Fibroblast of skin of right biceps (primary cell): ENCODE measurements around the gene USP40.

ENCODE experiments used
- DNase-seq: peaks from one replicate; pipeline ENCODE4 v3.0.0-alpha.2; 2013

Gene USP40

DNA sequence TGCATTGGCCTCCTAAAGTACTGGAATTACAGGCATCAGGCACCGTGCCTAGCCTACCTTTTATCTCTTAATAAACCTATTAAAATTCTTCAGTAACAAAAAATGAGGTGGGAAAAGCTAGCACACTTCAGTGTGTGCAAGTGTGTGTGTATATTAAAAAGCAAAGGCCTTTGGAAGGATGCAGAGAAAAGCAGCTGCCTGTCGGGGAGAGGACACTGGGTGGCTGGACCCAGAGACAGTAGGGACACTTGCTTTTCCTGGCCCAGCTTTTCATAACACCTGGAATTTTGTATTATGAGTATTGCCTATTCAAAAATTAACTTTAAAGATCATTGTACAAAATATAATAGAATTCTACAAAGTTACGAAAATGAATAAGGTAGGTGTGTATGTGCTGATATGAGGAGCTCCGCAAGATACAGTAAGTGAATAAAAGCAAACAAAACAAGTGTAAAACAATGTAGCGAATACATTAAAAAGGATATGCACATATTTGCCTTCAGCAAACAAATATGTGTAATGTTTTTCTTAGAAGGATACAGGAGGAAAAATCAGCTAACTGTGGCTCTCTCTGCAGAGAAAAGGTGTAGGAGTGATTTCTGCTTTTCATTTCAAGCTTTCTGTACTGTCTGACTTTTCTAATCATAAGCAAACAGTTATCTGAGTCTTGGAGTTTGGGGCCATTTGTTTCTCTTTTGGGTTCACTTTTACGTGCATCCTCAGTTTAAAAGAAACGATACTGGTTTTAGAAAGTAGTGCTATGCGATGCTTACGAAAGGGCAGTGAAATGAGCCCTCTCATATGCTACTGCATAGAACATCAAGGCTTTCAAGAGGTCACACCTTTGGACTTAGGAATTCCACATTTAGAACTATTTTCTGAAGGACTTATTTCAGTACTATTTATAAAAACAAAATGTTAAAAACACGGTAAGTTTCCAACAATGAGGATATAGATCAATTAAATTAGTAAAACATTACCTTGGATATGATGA, 70.8 kb downstream of the USP40 start:
- DNase-seq, result no peak

DNA sequence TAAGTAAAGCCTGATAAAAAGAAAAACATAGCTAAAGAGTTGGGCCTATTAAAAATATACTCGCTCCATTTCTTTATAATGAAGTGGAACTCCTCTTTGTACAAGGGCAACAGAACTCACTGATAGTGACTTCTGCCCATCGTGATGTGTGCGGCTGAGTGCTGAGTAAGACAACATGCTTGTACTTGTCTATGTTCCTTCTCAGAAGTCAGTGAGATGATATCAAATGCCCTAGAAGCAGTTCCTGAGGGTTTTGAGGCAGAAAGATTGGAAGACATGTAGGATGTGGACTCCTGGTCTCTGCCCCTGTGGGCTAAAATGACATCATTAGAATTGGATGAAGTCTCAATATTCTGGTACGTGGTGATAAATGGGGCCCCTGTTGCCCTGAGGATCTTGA, 73.8 kb downstream of the USP40 start:
- DNase-seq, result no peak

DNA sequence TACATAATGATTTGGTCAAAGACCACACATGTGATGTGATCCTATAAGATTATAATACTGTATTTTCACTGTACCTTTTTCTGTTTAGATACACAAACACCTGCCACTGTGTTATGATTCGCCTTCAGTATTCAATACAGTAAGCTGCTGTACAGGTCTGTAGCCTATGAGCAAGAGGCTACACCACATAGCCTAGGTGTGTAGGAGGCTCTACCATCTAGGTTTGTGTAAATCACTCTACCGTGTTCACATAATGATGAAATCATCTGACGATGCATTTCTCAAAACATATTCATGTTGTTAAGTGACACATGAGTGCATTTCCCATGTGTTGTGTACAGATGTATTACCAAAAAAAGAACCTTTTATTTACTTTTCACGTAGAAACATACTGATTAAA, 74.5 kb downstream of the USP40 start:
- no peak for DNase-seq

DNA sequence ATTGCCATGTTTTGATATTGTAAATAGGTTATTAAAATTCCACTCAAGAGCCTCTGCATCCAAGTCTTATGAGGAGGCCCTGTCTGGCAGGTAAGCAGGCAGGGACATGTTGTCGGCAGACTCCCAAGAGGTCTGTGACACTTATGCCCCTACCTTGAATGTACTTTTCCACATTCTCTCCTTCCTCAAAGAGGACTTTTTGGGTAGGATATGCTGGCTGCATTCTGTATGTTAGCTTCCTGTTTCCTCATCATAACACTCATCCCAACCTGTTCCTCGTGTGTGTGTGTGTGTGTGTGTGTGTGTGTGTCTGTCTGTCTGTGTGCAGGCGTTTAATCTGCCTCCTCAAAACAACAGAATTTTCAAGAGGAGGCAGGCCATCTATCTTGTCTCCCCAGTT, 75.3 kb downstream of the USP40 start:
- no peak for DNase-seq

DNA sequence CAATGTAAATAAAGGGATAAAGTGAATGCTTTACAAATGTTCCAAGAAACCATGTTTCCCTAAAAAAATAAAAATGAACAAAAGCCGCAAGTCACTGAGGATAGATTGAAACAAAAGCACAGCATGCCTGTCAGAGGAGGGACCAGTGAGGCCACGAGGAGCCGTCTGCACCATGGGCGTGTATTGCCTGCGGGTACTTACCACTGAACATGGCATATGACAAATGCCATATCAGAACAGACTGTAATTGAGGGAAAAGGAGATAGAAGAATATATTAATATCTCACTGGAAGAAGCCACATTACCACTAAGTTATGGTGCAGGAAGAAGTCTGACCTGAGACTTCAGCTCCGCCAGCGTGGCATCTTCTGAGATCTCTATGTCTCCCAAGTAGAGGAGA, 75.8 kb downstream of the USP40 start:
- no peak for DNase-seq

DNA sequence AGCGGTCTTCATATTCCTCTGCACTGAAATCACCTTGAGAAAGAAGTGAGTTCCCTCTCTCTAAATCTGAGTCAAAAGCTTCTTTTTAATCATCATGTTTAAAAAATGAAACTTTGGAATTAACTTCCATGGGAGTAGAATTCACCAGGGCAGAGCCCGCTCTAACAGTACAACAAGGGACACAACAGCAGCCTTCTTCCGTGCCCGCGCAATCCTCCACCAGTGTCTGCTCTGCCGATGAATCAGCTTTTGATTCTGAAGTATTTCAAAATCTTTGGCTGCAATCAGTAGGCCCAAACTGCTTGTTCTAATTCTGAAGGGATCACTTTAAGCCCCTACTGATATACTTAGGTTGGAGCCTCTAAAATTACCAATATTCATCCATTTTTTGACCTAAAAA, 76.9 kb downstream of the USP40 start:
- DNase-seq, result peak; percentile 31

DNA sequence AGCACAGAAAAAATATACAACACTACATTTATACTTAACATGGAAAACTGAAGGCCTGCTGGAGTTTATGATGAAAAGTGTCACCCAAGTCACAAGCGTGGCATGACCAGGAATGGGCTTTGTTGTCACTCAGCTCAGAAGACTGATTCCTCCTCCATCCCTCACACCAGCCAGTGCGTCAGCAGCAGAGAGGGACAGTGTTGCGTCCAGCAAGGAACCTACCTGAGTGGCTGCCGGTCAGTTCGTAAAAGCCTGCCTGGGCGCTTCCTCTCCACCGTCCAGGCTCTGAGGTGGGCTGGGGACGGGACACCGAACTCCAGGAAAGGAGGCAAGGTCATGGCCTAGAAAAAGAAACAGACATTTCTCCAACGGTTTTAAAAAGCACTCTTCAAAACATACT, 77.4 kb downstream of the USP40 start:
- DNase-seq, result no peak

DNA sequence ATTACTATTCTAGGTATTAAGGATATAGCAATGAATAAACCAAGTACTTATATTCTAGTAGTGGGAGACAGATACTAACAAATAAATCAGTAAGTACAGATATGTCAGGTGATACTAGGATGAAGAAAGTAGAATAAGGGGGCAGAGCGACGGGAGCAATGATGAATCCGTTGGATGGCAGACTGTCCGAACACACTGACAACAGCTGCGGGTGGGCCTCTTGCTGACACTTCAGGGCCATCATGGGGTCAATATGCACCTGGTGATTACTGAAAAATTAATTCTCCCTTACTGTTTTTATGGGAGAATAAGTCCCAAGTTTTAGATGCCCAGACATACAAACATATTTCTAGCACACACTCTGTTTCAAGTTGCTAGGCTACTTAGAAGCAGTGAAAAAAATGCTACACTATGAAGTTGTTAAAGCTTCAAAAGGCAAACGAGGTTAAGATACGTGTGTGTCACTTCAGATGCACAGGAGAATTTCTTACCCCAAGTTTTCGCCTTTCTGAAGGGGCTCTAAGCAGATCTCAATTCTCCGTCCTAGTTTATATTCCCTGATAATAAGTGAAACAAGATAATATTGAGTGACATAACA, 78.7 kb downstream of the USP40 start:
- DNase-seq, result no peak

DNA sequence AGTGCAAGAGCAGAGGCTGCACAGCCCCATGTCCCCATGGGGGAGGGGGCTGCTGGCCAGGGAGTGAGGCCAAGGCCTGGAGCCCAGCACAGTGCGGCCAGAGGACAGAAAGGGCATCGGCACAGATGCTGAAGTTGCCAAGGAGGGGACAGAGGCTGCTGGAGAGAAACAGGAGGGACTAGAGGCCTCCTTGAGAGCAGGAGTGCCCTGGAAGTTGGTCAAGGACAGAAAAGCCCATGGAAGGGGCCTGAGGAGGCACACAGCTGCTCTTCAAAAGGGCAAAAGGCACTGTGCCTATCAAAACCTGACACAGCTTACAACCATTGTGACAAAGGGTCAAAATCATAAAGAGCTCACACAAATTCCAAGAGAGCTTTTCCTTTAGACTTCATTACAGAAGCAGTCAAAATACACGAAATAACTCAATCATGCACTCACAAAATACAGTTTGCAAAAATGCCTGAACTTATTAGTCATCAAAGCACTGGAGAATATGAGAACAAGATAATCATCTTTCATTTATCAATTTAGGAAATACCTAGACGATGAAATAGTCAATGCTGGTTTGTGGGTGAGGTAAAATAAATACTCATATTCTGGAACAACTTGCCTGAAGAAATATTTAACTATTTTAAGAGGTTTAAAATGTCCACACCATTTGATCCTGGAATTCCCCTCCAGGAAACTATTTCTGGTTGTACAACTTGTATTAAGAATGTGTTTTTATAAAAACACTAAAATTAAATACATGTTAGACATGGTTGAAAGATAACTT, 79.6 kb downstream of the USP40 start:
- DNase-seq, result peak; percentile 95

DNA sequence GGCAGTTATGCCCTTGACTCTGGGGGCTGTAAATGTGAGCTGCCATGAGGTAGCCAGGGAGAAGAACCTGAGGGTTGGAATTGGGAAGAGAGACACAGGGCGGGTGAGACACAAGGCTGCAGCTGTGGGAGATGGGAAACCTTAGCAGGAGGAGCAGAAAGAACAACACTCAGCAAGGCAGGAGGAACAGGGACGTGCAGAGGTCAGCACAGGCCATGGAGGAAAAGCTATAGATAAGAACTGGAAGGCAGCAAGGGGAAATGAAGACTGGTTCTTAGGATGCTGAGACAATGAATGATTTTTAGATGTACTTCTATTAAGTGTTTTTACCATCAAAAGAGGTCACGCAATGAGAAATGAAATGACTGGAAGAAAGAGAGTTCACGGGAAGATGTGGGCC, 80.2 kb downstream of the USP40 start:
- no peak for DNase-seq

DNA sequence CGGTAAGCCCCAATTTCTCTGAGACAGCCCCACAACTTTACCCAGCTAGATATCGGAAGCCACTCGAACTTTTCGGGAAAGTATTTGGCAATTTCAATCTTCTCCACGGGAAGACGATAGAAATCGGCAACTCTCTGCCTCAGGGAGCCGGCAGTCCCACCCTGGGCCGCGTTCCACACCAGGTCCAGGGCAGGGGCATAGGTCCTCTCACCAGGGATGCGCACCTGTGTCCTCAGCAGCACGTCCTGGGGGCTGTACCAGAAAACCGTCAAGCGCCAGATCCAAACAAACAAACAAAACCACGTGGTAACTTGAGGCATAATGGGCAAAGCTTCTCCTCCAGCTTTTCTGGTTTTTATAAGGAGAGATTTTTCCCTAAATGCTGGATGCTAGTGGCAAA, 80.9 kb downstream of the USP40 start:
- no peak for DNase-seq

DNA sequence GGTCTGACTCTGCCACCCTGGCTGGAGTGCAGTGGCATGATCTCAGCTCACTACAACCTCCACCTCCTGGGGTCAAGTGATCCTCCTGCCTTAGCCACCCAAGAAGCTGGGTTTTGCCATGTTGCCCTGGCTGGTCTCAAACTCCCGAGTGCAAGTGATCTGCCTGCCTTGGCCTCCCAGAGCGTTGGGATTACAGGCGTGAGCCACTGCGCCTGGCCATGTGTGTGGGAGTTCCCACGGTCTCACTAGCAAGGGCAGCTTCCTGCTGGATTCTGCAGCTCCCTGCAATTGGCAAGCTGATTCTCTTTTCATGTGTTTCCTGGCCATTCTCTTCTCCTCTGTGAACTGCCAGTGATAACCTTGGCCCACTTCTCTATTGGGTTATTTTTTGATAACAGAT, 84.0 kb downstream of the USP40 start:
- no peak for DNase-seq

DNA sequence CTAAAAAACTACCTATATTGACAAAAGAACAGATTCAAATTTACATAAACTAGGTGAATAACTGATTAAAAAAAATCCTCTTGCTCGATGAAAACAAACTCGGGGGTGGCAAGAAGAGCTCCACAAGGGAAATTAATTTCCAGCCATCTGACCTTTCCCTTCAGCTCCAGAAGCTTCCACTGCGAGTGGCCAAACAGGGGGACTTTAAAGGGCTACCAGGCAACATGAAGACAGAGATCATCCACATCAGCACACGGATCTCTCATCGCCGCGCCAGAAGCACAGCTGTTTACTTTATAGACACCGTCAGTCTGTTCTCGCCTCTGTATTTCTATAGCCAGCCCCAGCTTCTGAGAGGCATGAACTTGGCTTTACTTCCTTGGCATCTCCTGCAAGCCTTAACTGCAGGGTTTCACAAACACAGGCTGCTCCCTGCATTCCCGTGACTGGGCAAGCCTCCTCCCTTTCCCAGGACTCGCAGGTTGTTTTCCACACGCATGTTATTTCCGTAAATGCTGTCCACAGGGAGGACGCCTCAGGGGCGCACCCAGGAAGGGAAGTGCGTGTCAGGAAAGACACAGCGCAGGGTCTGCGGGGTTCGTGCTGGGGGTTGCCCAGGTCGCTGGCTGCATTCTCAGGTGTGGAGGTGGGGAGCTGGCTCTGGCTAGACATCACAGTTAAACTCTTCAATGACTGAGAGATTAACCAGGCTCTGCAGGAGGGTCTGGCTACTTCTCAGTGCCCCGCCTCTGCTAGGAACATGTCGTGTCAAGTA, 85.0 kb downstream of the USP40 start:
- no peak for DNase-seq

DNA sequence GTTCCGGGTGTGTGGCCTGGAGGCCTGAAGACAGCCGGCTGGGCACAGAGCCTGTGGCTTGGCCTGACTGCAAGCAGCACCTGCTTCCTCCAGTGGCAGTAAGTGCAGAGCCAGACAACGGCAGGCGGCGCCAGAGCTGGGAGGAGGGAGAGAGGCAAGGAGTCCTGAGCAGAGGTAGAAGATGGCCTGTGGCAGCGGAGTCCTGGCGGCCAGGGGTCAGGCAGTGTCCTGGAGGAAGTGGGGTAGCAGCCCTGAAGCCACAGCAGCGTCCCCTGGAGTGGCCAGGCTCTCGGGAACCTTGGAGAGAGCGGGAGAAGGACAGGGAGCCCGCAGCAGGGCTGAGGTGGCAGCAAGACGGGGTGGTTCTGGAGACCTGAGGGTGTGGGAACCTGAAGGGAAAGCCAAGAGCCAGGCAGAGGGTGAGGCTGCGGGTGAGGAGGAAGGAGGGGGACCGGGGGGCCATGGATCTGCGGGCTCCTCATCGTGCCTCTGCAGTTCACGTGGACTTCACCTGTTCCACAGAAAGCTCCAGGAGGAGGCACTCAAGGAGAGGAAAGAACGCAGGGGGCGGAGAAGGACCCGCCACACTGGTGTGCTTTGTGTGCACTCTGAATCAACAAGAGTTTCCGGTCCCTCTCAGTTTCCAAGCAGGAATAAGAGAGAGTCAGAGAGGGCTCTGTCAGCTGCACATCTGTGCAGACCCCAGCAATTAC, 85.9 kb downstream of the USP40 start:
- DNase-seq, result no peak

DNA sequence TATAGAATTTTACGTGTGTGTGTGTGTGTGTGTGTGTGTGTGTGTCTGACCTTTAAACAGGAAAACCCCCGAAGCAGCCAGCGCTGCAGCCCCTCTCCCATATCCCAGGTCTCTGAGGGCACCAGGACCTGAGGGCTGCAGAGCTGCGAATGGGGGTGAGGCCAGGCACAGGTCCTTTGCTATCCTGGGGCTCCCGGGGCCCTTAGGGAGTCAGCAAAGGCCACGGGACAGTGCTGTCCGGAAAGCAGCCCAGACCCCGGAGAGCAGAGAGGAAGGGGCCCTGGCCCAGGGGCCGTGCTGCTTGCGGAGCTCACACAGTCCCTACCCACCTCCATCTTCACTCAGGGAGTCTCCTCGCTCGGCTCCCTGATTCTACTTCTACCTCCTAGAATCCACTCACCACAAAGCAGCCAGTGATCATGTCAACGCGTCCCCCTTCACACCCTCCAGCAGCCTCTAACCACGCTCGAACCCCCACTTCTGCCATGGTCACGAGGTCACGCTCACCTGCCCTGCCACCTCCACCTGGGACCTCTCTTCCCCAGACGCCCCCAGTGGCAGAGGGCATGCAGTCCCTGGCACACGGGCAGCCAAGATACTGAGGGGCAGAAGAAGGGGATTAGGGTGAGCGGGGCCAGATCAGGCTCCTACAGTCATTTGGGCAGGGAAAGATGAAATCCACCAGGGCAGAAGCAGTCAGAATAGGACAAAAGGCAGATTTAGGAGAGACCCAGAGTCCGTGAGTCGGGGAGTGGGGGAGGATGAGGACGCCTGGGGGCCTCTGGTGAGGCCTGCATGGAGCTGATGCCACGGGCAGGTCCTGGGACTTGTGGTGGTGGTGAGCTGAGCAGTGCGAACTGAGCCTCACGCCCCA, 86.7 kb downstream of the USP40 start:
- no peak for DNase-seq

DNA sequence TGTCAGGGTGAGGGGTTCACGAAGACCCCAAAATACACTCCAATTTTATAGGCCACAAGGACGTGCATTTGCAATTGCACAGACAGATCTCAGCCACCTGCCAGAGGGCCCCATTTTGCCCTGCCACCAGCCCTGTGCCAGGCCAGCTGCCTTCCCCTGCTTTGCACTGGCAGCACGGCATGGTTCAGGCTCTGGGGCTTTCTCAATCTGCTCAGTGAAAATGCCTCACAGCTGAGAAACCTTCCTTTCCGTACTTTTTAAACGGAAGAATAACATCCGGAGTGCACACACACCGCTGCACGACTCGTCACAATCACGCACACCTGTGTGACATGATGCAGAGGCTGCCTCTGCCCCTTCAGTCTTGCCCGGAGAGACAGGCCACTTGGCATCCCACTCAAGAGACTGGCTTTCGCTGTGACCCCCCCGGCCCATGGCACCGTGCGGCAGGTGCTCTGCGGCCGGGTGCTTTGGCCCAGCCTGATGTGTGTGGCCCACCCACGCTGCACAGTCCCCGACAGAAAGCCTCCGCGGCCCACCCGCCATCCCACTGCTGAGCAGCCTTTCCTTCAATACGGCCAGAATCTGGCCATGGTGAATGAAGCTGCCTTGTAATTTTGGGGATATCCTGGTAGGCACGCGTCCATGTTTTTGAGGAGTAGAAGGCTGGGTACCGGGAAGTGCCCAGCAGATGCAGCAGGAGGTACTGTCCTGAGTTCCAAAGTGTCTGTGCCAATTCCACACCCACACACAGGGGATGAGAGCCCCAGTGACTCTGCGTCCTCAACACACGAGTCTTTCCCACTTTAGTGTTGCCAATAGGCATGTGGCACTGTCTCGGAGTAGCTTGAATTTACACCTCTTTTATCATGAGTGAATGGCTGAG, 88.8 kb downstream of the USP40 start:
- no peak for DNase-seq

DNA sequence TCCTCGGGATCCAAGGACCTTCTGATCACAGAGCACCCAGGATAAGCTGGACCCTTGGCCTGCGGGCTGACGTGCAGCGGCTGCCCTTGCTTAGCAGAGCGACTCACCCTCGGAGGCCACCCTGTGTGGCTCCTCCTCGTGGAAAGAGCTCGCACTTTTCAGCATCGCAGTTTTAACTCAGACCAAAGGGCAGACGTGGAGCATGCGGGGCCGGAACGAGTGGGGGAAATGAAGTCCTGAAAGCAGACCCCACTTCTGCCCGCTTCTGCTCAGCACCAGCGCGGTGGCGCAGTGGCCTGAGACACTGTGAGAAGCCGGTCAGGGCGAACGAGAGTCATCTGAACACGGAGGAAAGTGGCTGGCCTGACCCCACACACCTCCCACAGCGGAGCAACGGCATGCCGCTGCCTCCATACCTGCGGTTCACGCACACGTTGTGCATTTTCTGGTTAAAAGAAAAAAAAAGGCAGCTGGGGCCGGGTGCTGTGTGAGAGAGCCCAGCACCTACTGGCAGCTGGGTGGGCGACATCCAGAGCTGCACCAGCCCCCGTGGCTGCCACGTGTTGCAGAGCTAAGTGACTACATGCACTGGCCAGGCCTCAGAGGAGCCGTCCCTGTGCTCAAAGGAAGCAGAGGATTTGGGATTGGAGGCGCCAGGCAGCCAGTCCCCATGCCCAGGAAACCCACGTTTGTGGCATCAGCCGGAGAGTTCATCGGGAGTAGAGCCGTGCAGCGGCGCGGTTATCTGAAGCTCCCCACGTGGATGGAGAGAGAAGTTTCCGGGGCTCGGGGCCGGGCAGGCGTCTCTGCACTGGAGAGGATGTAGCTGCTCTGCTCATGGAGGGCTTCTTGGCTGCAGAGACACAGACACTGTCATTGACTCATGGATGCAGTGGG, 89.7 kb downstream of the USP40 start:
- DNase-seq, result no peak

DNA sequence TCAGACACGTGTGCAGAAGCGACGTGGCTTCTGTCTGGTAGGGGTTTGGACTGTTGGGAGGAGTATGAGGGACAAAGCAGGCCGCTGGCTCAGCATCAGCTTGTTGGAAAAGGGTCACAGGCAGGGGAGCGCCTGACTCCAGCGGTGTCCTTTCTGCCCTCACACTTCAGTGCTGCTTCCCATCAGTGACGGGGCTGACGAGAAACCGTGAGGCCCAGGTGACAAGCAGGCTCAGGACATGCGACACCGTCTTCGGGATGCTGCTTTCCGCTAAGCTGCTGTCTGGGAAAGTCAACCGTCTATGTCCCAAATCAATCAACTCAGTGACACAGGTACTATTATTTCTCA, 90.5 kb downstream of the USP40 start:
- DNase-seq, result no peak
